GM21619 (cell line): ENCODE data around the gene GLIS2.
"Not testable (repeated sequence)": the region's sequence is repeated elsewhere in the genome, so short reads cannot be mapped to it uniquely, and the experiment has no call there.

ENCODE experiments used
- ATAC-seq: cut with Tn5 transposase; IDR thresholded peaks from one replicate; pipeline ENCODE4 v1.9.1; 2021; ENCODE audit not compliant: unreplicated experiment

GLIS2 gene

GRCh38 chr16:4333714-4334113 lies 17.8 kb downstream of the GLIS2 start:
- not testable (repeated sequence) for ATAC-seq

GRCh38 chr16:4334724-4335495 lies 19.0 kb downstream of the GLIS2 start:
- no peak for ATAC-seq

GRCh38 chr16:4336701-4337539 lies 21.1 kb downstream of the GLIS2 start:
- no peak for ATAC-seq

GRCh38 chr16:4337540-4338088 lies 21.7 kb downstream of the GLIS2 start:
- ATAC-seq = no peak

- ATAC-seq = no peak
Measured at GRCh38 chr16:4338125-4338582, 22.3 kb downstream of the GLIS2 start.

- no peak for ATAC-seq
Measured at GRCh38 chr16:4338712-4339299, 22.9 kb downstream of the GLIS2 start.

- ATAC-seq = no peak
Measured at GRCh38 chr16:4339455-4339854, 23.6 kb downstream of the GLIS2 start.

GRCh38 chr16:4339909-4340308 lies 24.0 kb downstream of the GLIS2 start:
- no peak for ATAC-seq

- no peak for ATAC-seq
Measured at GRCh38 chr16:4340443-4340842, 24.6 kb downstream of the GLIS2 start.

GRCh38 chr16:4341250-4341649 lies 25.4 kb downstream of the GLIS2 start:
- no peak for ATAC-seq

- ATAC-seq = no peak
Measured at GRCh38 chr16:4342866-4343744, 27.2 kb downstream of the GLIS2 start.

GRCh38 chr16:4344300-4344982 lies 28.6 kb downstream of the GLIS2 start:
- not testable (repeated sequence) for ATAC-seq

- no peak for ATAC-seq
Measured at GRCh38 chr16:4344983-4345835, 29.3 kb downstream of the GLIS2 start.

- no peak for ATAC-seq
Measured at GRCh38 chr16:4345836-4346781, 30.2 kb downstream of the GLIS2 start.

GRCh38 chr16:4347010-4347409 lies 31.1 kb downstream of the GLIS2 start:
- ATAC-seq = no peak

GRCh38 chr16:4347765-4348509 lies 32.1 kb downstream of the GLIS2 start:
- no peak for ATAC-seq

GRCh38 chr16:4349332-4349731 lies 33.5 kb downstream of the GLIS2 start:
- no peak for ATAC-seq
